22Rv1 (cell line): ENCODE results near the gene DNAJB7.

Experiments used
- CTCF ChIP-seq: fragments of 450-650 bp; IDR thresholded peaks from 2 replicates; pipeline ENCODE4 v1.5.1; 2017; ENCODE audit warnings: mild to moderate bottlenecking
- ZFX ChIP-seq: fragments of 450-650 bp; IDR thresholded peaks from 2 replicates; pipeline ENCODE4 v1.6.1; 2017; ENCODE audit warnings: antibody characterized with exemption, borderline replicate concordance

- TF ChIP-seq CTCF (no peak), ZFX (no peak)
Measured at GRCh38 chr22:40876907-40877306, 15.0 kb upstream of the DNAJB7 start.
